GM21526 (cell line): Measurements from ENCODE around the gene TP53I11.

Source experiments
- ATAC-seq: cut with Tn5 transposase; IDR thresholded peaks from one replicate; pipeline ENCODE4 v1.9.1; 2021; ENCODE audit warnings: moderate library complexity; ENCODE audit not compliant: unreplicated experiment, low FRiP score

TP53I11 gene

GRCh38 chr11:44942029-44942955 is 8.4 kb downstream of the TP53I11 start:
- ATAC-seq: no peak

- no peak for ATAC-seq
Measured at GRCh38 chr11:44941259-44942021, 9.2 kb downstream of the TP53I11 start.

- no peak for ATAC-seq
Measured at GRCh38 chr11:44940835-44941234, 9.8 kb downstream of the TP53I11 start.

- no peak for ATAC-seq
Measured at GRCh38 chr11:44940404-44940803, 10.3 kb downstream of the TP53I11 start.

- no peak for ATAC-seq
Measured at GRCh38 chr11:44939673-44940395, 10.8 kb downstream of the TP53I11 start.

- no peak for ATAC-seq
Measured at GRCh38 chr11:44938066-44938691, 12.5 kb downstream of the TP53I11 start.

GRCh38 chr11:44936951-44937543 is 13.6 kb downstream of the TP53I11 start:
- no peak for ATAC-seq

GRCh38 chr11:44936525-44936924 is 14.2 kb downstream of the TP53I11 start:
- peak; percentile 72 for ATAC-seq

- no peak for ATAC-seq
Measured at GRCh38 chr11:44934735-44935250, 15.9 kb downstream of the TP53I11 start.

GRCh38 chr11:44934110-44934509 is 16.6 kb downstream of the TP53I11 start:
- no peak for ATAC-seq

GRCh38 chr11:44931466-44931865 is 19.2 kb downstream of the TP53I11 start:
- ATAC-seq: no peak

GRCh38 chr11:44930588-44931302 is 19.9 kb downstream of the TP53I11 start:
- no peak for ATAC-seq

GRCh38 chr11:44928816-44929215 is 21.9 kb downstream of the TP53I11 start:
- no peak for ATAC-seq

GRCh38 chr11:44928144-44928543 is 22.5 kb downstream of the TP53I11 start:
- ATAC-seq: no peak

- no peak for ATAC-seq
Measured at GRCh38 chr11:44927174-44927661, 23.5 kb downstream of the TP53I11 start.

GRCh38 chr11:44926036-44926435 is 24.6 kb downstream of the TP53I11 start:
- no peak for ATAC-seq

GRCh38 chr11:44923806-44924205 is 26.9 kb downstream of the TP53I11 start:
- no peak for ATAC-seq

GRCh38 chr11:44923115-44923514 is 27.6 kb downstream of the TP53I11 start:
- no peak for ATAC-seq

GRCh38 chr11:44920451-44920850 is 30.2 kb downstream of the TP53I11 start:
- ATAC-seq: no peak
